ENCODE data around the gene CRTC3.
A peak's percentile ranks its signal among the peaks of the same experiment; 100 is the strongest.

GRCh38 chr15:90529371-90530249, at the start of gene CRTC3:
- TF ChIP-seq CTCF (IDR thresholded peaks at IDR 0.05): peak; percentile 45
- no peak for TF ChIP-seq ZFX (IDR thresholded peaks at IDR 0.05; ENCODE audit: borderline replicate concordance)

All from 22Rv1 (cell line).